ENCODE data around the gene ARHGAP26.

DNA sequence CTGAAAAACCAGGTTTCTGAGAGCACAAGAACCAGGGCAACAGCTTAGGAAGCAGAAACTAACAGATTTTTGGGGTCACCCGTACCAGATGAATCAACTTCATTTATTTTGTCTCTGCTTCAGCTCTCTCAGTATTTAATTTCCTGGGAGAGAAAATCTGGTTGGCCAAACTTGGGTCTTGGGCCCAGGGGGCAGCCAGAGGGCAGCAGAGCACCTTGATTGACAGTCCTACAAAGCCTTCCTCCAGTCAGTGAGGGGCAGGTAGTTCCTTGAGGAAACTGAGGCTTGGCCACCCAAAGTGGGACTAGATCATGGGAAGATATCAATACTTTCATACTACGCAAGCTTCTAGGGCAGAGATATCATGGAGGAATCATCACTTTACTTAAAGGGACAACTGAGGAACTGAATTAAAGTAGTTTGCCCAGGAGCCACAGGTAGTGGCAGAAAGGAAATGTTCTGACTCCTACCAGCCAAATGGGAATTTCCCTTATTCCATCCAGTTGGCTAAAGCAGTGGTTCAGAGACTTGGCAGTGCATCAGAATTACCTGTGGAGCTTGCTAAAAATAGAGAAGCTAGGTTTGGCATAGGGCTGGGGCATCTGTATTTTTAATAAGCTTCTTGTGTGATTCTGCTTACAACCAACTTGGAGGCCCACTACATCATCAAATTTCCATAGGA lies 21.5 kb upstream of the ARHGAP26 start:
- TF ChIP-seq POLR2A (IDR thresholded peaks at IDR 0.05; ENCODE audit: borderline replicate concordance, extremely low read depth, insufficient read depth, insufficient read length), result no peak
- TF ChIP-seq, protein P1, sequence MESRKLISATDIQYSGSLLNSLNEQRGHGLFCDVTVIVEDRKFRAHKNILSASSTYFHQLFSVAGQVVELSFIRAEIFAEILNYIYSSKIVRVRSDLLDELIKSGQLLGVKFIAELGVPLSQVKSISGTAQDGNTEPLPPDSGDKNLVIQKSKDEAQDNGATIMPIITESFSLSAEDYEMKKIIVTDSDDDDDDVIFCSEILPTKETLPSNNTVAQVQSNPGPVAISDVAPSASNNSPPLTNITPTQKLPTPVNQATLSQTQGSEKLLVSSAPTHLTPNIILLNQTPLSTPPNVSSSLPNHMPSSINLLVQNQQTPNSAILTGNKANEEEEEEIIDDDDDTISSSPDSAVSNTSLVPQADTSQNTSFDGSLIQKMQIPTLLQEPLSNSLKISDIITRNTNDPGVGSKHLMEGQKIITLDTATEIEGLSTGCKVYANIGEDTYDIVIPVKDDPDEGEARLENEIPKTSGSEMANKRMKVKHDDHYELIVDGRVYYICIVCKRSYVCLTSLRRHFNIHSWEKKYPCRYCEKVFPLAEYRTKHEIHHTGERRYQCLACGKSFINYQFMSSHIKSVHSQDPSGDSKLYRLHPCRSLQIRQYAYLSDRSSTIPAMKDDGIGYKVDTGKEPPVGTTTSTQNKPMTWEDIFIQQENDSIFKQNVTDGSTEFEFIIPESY (IDR thresholded peaks at IDR 0.05; ENCODE audit: extremely low read depth, insufficient replicate concordance, low read length), result no peak
